Measurements from ENCODE around the gene TTLL11. TPM values are rescaled to one million over a fixed set of nuclear protein-coding genes. Genes with fewer than 3 reads are reported as not detected.
A peak's percentile ranks its signal among the peaks of the same experiment; 100 is the strongest.

Gene TTLL11
- total RNA-seq, 4 donors from 2014 or later = 9.1 to 47.4 (median 11.3) TPM

DNA sequence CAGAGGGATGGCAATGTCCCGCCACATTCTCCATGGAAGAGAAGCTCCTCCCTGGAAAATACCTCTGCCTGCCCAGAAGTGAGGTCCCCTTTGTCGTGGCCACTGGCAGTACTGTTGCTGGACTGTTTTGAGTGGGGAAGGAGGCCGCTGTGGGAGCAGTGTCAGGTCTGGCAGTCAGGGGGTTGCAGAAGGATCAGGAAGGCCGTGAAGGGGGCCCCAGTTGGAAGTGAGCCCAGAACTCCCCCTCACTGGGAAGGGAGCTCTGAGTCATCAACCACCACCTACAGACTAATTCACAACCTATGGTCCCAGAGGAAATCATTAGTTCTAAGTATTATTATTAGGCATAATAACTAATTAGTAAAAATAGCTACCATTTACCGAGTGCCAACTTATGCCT, 200.4 kb downstream of the TTLL11 start:
- peaks cover 0 to 13% (median 3%) of the 10 kb centered on the region in 4 donors for H3K4me1 ChIP-seq

DNA sequence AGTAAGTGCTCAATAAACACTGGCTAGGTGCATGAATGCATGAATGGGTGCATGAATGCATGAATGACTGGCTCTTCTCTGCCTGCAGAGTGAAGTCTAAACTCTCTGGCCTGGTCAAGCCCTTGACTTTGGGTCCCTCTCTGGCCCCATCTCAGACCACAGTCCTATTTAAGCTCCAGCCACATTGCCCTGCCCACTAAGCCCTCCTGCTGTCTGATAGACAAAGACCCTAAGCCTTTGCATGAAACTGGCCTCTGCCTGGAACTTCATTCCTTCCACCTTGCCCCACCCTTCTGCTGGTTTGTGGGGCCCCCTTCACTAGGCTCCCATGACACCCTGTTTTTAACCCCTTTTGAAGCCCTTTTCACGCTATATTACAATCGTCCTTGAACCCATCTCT, 202.4 kb downstream of the TTLL11 start:
- no peaks in the 10 kb centered on the region for H3K36me3 ChIP-seq
- intact Hi-C loops (cut with DNase I; ENCODE audit: low total_unique reads) = no loop called here
- TF ChIP-seq EP300 (IDR thresholded peaks at IDR 0.05; ENCODE audit: low read depth) = no peak
- TF ChIP-seq POLR2A (IDR thresholded peaks at IDR 0.05) = no peak
- TF ChIP-seq POLR2AphosphoS5 (IDR thresholded peaks at IDR 0.05) = no peak
- TF ChIP-seq, protein P1, sequence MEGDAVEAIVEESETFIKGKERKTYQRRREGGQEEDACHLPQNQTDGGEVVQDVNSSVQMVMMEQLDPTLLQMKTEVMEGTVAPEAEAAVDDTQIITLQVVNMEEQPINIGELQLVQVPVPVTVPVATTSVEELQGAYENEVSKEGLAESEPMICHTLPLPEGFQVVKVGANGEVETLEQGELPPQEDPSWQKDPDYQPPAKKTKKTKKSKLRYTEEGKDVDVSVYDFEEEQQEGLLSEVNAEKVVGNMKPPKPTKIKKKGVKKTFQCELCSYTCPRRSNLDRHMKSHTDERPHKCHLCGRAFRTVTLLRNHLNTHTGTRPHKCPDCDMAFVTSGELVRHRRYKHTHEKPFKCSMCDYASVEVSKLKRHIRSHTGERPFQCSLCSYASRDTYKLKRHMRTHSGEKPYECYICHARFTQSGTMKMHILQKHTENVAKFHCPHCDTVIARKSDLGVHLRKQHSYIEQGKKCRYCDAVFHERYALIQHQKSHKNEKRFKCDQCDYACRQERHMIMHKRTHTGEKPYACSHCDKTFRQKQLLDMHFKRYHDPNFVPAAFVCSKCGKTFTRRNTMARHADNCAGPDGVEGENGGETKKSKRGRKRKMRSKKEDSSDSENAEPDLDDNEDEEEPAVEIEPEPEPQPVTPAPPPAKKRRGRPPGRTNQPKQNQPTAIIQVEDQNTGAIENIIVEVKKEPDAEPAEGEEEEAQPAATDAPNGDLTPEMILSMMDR (IDR thresholded peaks at IDR 0.05) = no peak
- H3K27me3 ChIP-seq = no peaks in the 10 kb centered on the region
- DNase-seq = no peak
- H3K4me1 ChIP-seq = peaks cover 0 to 26% (median 3%) of the 10 kb centered on the region in 4 donors
- no peaks in the 10 kb centered on the region for H3K9me3 ChIP-seq
- in situ Hi-C loops (cut with MboI; ENCODE audit: low pct_ligation_motif_present in 1 of 4, low pct_unique_long_range_greater_than_20kb in 1 of 4, low sequenced_read_pairs in 3 of 4) = no loop called here
- no peak overlapping the region for H3K4me3 ChIP-seq
- H3K27ac ChIP-seq = no peak overlapping the region
- 83 to 96% methylated on average over 2 of the region's 2 CpGs for WGBS, 2 donors (ENCODE audit: low coverage in 1 of 2)

More for the DNA sequence above, 200.4 kb downstream of the TTLL11 start:
- Histone ChIP-seq H3K9me3 (no peaks in the 10 kb centered on the region), H3K27ac (no peak overlapping the region), H3K36me3 (no peaks in the 10 kb centered on the region), H3K27me3 (no peaks in the 10 kb centered on the region), H3K4me3 (no peak overlapping the region)
- intact Hi-C loops (cut with DNase I; ENCODE audit: low total_unique reads) (no loop called here), in situ Hi-C loops (cut with MboI; ENCODE audit: low pct_ligation_motif_present in 1 of 4, low pct_unique_long_range_greater_than_20kb in 1 of 4, low sequenced_read_pairs in 3 of 4) (no loop called here)
- DNase-seq = no peak
- WGBS, 2 donors (ENCODE audit: low coverage in 1 of 2) = 80 to 87% methylated on average over 3 to 5 of the region's 5 CpGs
- TF ChIP-seq, protein P1 (IDR thresholded peaks at IDR 0.05) = no peak
- no peak for TF ChIP-seq POLR2A (IDR thresholded peaks at IDR 0.05)

DNA sequence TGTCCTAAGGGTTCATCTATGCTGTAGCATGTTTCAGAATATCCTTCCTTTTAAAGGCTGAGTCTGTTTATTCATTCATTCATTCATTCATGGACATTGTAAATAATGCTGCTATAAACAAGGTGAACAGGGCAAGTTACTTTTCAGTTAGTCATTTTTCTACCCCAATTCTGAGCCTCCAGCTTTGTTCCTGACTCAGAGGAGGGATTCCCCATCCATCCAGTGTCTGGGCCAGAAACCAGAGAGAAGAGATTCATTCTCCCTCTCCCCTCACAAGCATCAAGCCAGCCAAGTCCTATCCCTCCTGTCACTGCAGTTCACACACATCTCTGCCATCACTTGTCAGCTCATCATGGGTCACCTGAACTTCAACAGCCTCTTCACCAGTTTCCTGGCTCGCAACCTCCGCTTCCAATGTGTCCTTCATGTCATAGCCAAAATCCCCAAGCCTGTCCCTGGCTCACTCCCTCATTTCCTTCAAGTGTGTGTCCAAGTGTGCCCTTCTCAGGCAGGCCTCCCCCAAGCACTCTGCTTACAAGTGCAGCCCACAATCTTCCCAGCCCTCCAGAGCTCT, 203.0 kb downstream of the TTLL11 start:
- in situ Hi-C loops (cut with MboI; ENCODE audit: low pct_ligation_motif_present in 1 of 4, low pct_unique_long_range_greater_than_20kb in 1 of 4, low sequenced_read_pairs in 3 of 4) (no loop called here), intact Hi-C loops (cut with DNase I; ENCODE audit: low total_unique reads) (no loop called here)
- H3K36me3 ChIP-seq = no peaks in the 10 kb centered on the region
- 100% methylated on average over 2 of the region's 2 CpGs for WGBS, 2 donors (ENCODE audit: low coverage in 1 of 2)
- no peaks in the 10 kb centered on the region for H3K27me3 ChIP-seq
- TF ChIP-seq EP300 (IDR thresholded peaks at IDR 0.05; ENCODE audit: low read depth) (no peak), POLR2AphosphoS5 (IDR thresholded peaks at IDR 0.05) (no peak), POLR2A (IDR thresholded peaks at IDR 0.05) (no peak)
- TF ChIP-seq, protein P1 (IDR thresholded peaks at IDR 0.05) = no peak
- no peak overlapping the region for H3K27ac ChIP-seq
- no peaks in the 10 kb centered on the region for H3K9me3 ChIP-seq
- no peak for DNase-seq
- H3K4me1 ChIP-seq = peaks cover 0 to 26% (median 3%) of the 10 kb centered on the region in 4 donors
- no peak overlapping the region for H3K4me3 ChIP-seq

DNA sequence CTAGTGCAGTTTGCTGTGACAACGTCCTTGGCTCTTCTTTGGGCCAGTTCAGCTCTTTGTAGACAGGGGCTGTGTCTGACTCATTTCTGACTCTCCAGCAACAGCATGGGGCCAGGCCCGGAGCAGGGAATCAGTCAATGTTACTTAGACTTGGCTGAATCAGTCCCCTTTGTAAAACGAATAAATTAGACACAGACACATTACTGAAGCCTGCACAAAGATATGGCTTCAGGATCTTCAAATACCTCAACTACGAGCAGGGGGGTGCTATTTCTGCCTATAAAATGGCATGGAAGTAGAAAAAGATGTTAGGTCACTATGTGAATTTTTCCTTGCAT, 204.7 kb downstream of the TTLL11 start:
- Histone ChIP-seq H3K27me3 (no peaks in the 10 kb centered on the region), H3K36me3 (no peaks in the 10 kb centered on the region), H3K4me1 (peaks cover 0 to 26% (median 3%) of the 10 kb centered on the region in 4 donors), H3K4me3 (no peak overlapping the region), H3K27ac (peak overlapping the region in 1 of 4 donors; percentile 30), H3K9me3 (no peaks in the 10 kb centered on the region)
- in situ Hi-C loops (cut with MboI; ENCODE audit: low pct_ligation_motif_present in 1 of 4, low pct_unique_long_range_greater_than_20kb in 1 of 4, low sequenced_read_pairs in 3 of 4) (no loop called here), intact Hi-C loops (cut with DNase I; ENCODE audit: low total_unique reads) (no loop called here)
- DNase-seq = no peak
- no peak for TF ChIP-seq POLR2A (IDR thresholded peaks at IDR 0.05)
- TF ChIP-seq, protein P1 (IDR thresholded peaks at IDR 0.05) = no peak
- no peak for TF ChIP-seq POLR2AphosphoS5 (IDR thresholded peaks at IDR 0.05)
- TF ChIP-seq EP300 (IDR thresholded peaks at IDR 0.05; ENCODE audit: low read depth) = no peak
- WGBS, 2 donors (ENCODE audit: low coverage in 1 of 2) = 56 to 100% methylated on average over 1 to 4 of the region's 4 CpGs

All from transverse colon (tissue), 4 donors.